HEK293 (cell line): ENCODE measurements around the gene CDK6.

ENCODE experiments used
- CTCF ChIA-PET: fragments of 350-600 bp; formaldehyde crosslinking; extraction: SDS; loops from one replicate; lab custom pipeline; 2021; ENCODE audit warnings: antibody characterized with exemption; lab: Yijun Ruan, JAX
- POLR2A ChIA-PET: fragments of 300-600 bp; formaldehyde crosslinking; extraction: SDS; loops from one replicate; lab custom pipeline; 2020; ENCODE audit warnings: antibody characterized with exemption, inconsistent platforms; lab: Yijun Ruan, JAX
- H3K27ac ChIP-seq: fragments of 200-500 bp; sonication (Bioruptor generic); 2 replicates; pipeline ENCODE4 v1.5.1; 2014; ENCODE audit warnings: low read depth, low read length, control low read depth, inconsistent platforms; ENCODE audit errors: extremely low read depth
- H3K36me3 ChIP-seq, 2 experiments: fragments of 200-500 bp in 1 of 2; sonication (Bioruptor generic) in 1 of 2; 1 replicate in 1 of 2; 2 replicates in 1 of 2; pipeline ENCODE4 v1.5.1; 2014 to 2017; ENCODE audit warnings: inconsistent platforms in 2 of 2, low read length in 2 of 2; ENCODE audit not compliant: control insufficient read depth in 2 of 2, insufficient read depth in 1 of 2
- H3K4me1 ChIP-seq: fragments of 200-500 bp; sonication (Bioruptor generic); 2 replicates; pipeline ENCODE4 v1.5.1; 2014; ENCODE audit warnings: mild to moderate bottlenecking, low read length, inconsistent platforms; ENCODE audit not compliant: control insufficient read depth, insufficient read depth
- H3K4me3 ChIP-seq: 2 replicates; pipeline ENCODE4 v1.5.1; 2011; ENCODE audit warnings: low read depth, mild to moderate bottlenecking, control low read depth, low read length, moderate library complexity
- H3K9me3 ChIP-seq: fragments of 200-500 bp; sonication (Bioruptor generic); 2 replicates; pipeline ENCODE4 v1.5.1; 2014; ENCODE audit warnings: low read depth, low read length, inconsistent platforms; ENCODE audit not compliant: control insufficient read depth, insufficient read depth
- ZEB2 ChIP-seq: fragments of 450-650 bp; formaldehyde crosslinking; IDR thresholded peaks from 2 replicates; pipeline ENCODE4 v1.5.1; 2016; ENCODE audit warnings: missing biosample characterization, missing genetic modification characterization
- ZFHX2 ChIP-seq: fragments of 450-650 bp; formaldehyde crosslinking; conservative IDR thresholded peaks from 2 replicates; pipeline ENCODE4 v1.5.1; 2016; ENCODE audit warnings: missing biosample characterization, missing genetic modification characterization
- ZNF16 ChIP-seq: fragments of 450-650 bp; formaldehyde crosslinking; IDR thresholded peaks from 2 replicates; pipeline ENCODE4 v1.5.1; 2016; ENCODE audit warnings: low read depth, missing biosample characterization, missing genetic modification characterization
- ZNF521 ChIP-seq: fragments of 450-650 bp; formaldehyde crosslinking; IDR thresholded peaks from 2 replicates; pipeline ENCODE4 v1.5.1; 2017; ENCODE audit warnings: missing biosample characterization, mild to moderate bottlenecking, missing genetic modification characterization
- ZNF549 ChIP-seq: fragments of 450-650 bp; IDR thresholded peaks from 2 replicates; pipeline ENCODE4 v1.5.1; 2018; ENCODE audit warnings: missing biosample characterization, missing genetic modification characterization, mild to moderate bottlenecking, inconsistent platforms, moderate library complexity
- ZNF658 ChIP-seq: fragments of 450-650 bp; formaldehyde crosslinking; IDR thresholded peaks from 2 replicates; pipeline ENCODE4; 2016; ENCODE audit warnings: missing biosample characterization, missing genetic modification characterization
- ZNF670 ChIP-seq: fragments of 450-650 bp; formaldehyde crosslinking; IDR thresholded peaks from 2 replicates; pipeline ENCODE4 v1.5.1; 2016; ENCODE audit warnings: missing biosample characterization, missing genetic modification characterization, low read depth
- TF ChIP-seq, protein P1 (sequence below): fragments of 450-650 bp; formaldehyde crosslinking; IDR thresholded peaks from 2 replicates; pipeline ENCODE4 v1.5.1; 2016; ENCODE audit warnings: missing biosample characterization, missing genetic modification characterization
- TF ChIP-seq, protein P2 (sequence below): fragments of 450-650 bp; formaldehyde crosslinking; IDR thresholded peaks from 2 replicates; pipeline ENCODE4 v1.5.1; 2016; ENCODE audit warnings: missing biosample characterization, missing genetic modification characterization
- TF ChIP-seq, protein P3 (sequence below): fragments of 450-650 bp; formaldehyde crosslinking; IDR thresholded peaks from 2 replicates; pipeline ENCODE4 v1.5.1; 2016; ENCODE audit warnings: missing biosample characterization, missing genetic modification characterization, low read depth
- TF ChIP-seq, protein P4 (sequence below): fragments of 450-650 bp; formaldehyde crosslinking; IDR thresholded peaks from 2 replicates; pipeline ENCODE4 v1.5.1; 2016; ENCODE audit warnings: missing biosample characterization, missing genetic modification characterization, borderline replicate concordance
- TF ChIP-seq, protein P5 (sequence below): fragments of 450-650 bp; formaldehyde crosslinking; IDR thresholded peaks from 2 replicates; pipeline ENCODE4 v1.5.1; 2016; ENCODE audit warnings: missing biosample characterization, missing genetic modification characterization
- TF ChIP-seq, protein P6 (sequence below): fragments of 450-650 bp; formaldehyde crosslinking; IDR thresholded peaks from 2 replicates; pipeline ENCODE4 v1.5.1; 2016; ENCODE audit warnings: missing biosample characterization, missing genetic modification characterization, low read depth
- TF ChIP-seq, protein P7 (sequence below): fragments of 450-650 bp; formaldehyde crosslinking; IDR thresholded peaks from 2 replicates; pipeline ENCODE4 v1.5.1; 2016; ENCODE audit warnings: missing biosample characterization, missing genetic modification characterization
- TF ChIP-seq, protein P8 (sequence below): fragments of 450-650 bp; formaldehyde crosslinking; IDR thresholded peaks from 2 replicates; pipeline ENCODE4 v1.5.1; 2017; ENCODE audit warnings: missing biosample characterization, missing genetic modification characterization

The CDK6 gene

DNA sequence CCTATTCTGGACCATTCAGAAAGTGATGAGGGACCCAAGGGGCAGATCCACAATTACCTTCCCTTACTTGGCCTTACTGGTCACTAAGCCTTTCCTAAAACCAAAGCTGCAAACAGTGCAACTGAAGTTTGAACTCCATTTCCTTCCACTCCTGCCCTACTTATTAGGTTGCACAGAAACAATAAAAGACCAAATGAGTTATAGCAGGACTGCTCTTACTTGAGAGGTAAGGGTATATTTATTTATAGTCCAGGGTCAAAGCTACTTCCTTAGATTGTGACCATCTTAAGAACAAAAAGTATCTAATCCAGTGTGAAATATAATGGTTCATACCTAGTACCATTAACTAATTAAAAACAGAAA is 27.0 kb downstream of the CDK6 start:
- ChIA-PET CTCF (interaction anchor here (0.6 to 1.6 kb wide), 3 partner anchors 8 to 24 kb away, joined by 3 to 5 read pairs (median 5); no protein-coding TSS in a partner anchor), POLR2A (no interaction called here)
- Histone ChIP-seq H3K36me3 (no peaks in the 10 kb centered on the region), H3K27ac (no peak overlapping the region), H3K9me3 (no peaks in the 10 kb centered on the region), H3K4me1 (peaks cover 7% of the 10 kb centered on the region), H3K4me3 (no peak overlapping the region)
- TF ChIP-seq ZFHX2 (tag by site-specific recombination) (no peak), ZNF658 (tag by site-specific recombination) (no peak)
- TF ChIP-seq, protein P1, sequence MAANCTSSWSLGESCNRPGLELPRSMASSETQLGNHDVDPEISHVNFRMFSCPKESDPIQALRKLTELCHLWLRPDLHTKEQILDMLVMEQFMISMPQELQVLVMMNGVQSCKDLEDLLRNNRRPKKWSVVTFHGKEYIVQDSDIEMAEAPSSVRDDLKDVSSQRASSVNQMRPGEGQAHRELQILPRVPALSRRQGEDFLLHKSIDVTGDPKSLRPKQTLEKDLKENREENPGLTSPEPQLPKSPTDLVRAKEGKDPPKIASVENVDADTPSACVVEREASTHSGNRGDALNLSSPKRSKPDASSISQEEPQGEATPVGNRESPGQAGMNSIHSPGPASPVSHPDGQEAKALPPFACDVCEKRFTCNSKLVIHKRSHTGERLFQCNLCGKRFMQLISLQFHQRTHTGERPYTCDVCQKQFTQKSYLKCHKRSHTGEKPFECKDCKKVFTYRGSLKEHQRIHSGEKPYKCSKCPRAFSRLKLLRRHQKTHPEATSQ: no peak
- TF ChIP-seq, protein P2, sequence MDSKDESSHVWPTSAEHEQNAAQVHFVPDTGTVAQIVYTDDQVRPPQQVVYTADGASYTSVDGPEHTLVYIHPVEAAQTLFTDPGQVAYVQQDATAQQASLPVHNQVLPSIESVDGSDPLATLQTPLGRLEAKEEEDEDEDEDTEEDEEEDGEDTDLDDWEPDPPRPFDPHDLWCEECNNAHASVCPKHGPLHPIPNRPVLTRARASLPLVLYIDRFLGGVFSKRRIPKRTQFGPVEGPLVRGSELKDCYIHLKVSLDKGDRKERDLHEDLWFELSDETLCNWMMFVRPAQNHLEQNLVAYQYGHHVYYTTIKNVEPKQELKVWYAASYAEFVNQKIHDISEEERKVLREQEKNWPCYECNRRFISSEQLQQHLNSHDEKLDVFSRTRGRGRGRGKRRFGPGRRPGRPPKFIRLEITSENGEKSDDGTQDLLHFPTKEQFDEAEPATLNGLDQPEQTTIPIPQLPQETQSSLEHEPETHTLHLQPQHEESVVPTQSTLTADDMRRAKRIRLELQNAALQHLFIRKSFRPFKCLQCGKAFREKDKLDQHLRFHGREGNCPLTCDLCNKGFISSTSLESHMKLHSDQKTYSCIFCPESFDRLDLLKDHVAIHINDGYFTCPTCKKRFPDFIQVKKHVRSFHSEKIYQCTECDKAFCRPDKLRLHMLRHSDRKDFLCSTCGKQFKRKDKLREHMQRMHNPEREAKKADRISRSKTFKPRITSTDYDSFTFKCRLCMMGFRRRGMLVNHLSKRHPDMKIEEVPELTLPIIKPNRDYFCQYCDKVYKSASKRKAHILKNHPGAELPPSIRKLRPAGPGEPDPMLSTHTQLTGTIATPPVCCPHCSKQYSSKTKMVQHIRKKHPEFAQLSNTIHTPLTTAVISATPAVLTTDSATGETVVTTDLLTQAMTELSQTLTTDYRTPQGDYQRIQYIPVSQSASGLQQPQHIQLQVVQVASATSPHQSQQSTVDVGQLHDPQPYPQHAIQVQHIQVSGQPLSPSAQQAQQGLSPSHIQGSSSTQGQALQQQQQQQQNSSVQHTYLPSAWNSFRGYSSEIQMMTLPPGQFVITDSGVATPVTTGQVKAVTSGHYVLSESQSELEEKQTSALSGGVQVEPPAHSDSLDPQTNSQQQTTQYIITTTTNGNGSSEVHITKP (tag by site-specific recombination): no peak

DNA sequence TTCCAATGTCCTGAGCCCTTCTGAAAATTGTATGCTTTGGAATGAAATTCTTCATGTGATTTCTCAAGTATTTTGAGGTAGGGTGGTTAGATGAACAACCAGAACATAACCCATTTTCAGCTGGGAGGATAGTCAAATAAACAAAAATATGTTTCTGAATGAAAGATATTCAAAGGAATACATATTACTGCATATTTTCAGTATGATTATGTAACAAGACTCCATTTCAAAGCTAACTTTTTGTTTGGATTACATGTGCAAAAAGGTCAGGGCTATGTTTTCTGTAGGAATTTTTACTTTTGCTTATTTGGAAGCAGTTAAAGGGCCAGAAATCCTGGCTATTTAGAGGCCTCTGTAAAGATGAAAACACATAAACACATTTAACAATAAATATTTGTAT is 27.7 kb downstream of the CDK6 start:
- Histone ChIP-seq H3K9me3 (no peaks in the 10 kb centered on the region), H3K4me1 (peaks cover 7% of the 10 kb centered on the region), H3K36me3 (no peaks in the 10 kb centered on the region), H3K27ac (no peak overlapping the region), H3K4me3 (no peak overlapping the region)
- ChIA-PET CTCF (interaction anchor here (1.5 kb wide), 1 partner anchor 25 kb away, joined by 5 read pairs; no protein-coding TSS in a partner anchor), POLR2A (no interaction called here)
- no peak for TF ChIP-seq ZNF549 (tag by site-specific recombination)
- TF ChIP-seq, protein P3, sequence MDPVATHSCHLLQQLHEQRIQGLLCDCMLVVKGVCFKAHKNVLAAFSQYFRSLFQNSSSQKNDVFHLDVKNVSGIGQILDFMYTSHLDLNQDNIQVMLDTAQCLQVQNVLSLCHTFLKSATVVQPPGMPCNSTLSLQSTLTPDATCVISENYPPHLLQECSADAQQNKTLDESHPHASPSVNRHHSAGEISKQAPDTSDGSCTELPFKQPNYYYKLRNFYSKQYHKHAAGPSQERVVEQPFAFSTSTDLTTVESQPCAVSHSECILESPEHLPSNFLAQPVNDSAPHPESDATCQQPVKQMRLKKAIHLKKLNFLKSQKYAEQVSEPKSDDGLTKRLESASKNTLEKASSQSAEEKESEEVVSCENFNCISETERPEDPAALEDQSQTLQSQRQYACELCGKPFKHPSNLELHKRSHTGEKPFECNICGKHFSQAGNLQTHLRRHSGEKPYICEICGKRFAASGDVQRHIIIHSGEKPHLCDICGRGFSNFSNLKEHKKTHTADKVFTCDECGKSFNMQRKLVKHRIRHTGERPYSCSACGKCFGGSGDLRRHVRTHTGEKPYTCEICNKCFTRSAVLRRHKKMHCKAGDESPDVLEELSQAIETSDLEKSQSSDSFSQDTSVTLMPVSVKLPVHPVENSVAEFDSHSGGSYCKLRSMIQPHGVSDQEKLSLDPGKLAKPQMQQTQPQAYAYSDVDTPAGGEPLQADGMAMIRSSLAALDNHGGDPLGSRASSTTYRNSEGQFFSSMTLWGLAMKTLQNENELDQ: no peak
- TF ChIP-seq, protein P4, sequence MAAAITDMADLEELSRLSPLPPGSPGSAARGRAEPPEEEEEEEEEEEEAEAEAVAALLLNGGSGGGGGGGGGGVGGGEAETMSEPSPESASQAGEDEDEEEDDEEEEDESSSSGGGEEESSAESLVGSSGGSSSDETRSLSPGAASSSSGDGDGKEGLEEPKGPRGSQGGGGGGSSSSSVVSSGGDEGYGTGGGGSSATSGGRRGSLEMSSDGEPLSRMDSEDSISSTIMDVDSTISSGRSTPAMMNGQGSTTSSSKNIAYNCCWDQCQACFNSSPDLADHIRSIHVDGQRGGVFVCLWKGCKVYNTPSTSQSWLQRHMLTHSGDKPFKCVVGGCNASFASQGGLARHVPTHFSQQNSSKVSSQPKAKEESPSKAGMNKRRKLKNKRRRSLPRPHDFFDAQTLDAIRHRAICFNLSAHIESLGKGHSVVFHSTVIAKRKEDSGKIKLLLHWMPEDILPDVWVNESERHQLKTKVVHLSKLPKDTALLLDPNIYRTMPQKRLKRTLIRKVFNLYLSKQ (tag by site-specific recombination): no peak
- TF ChIP-seq, protein P5, sequence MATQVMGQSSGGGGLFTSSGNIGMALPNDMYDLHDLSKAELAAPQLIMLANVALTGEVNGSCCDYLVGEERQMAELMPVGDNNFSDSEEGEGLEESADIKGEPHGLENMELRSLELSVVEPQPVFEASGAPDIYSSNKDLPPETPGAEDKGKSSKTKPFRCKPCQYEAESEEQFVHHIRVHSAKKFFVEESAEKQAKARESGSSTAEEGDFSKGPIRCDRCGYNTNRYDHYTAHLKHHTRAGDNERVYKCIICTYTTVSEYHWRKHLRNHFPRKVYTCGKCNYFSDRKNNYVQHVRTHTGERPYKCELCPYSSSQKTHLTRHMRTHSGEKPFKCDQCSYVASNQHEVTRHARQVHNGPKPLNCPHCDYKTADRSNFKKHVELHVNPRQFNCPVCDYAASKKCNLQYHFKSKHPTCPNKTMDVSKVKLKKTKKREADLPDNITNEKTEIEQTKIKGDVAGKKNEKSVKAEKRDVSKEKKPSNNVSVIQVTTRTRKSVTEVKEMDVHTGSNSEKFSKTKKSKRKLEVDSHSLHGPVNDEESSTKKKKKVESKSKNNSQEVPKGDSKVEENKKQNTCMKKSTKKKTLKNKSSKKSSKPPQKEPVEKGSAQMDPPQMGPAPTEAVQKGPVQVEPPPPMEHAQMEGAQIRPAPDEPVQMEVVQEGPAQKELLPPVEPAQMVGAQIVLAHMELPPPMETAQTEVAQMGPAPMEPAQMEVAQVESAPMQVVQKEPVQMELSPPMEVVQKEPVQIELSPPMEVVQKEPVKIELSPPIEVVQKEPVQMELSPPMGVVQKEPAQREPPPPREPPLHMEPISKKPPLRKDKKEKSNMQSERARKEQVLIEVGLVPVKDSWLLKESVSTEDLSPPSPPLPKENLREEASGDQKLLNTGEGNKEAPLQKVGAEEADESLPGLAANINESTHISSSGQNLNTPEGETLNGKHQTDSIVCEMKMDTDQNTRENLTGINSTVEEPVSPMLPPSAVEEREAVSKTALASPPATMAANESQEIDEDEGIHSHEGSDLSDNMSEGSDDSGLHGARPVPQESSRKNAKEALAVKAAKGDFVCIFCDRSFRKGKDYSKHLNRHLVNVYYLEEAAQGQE (tag by site-specific recombination): no peak
- TF ChIP-seq ZNF16 (tag by site-specific recombination): no peak
- TF ChIP-seq, protein P6, sequence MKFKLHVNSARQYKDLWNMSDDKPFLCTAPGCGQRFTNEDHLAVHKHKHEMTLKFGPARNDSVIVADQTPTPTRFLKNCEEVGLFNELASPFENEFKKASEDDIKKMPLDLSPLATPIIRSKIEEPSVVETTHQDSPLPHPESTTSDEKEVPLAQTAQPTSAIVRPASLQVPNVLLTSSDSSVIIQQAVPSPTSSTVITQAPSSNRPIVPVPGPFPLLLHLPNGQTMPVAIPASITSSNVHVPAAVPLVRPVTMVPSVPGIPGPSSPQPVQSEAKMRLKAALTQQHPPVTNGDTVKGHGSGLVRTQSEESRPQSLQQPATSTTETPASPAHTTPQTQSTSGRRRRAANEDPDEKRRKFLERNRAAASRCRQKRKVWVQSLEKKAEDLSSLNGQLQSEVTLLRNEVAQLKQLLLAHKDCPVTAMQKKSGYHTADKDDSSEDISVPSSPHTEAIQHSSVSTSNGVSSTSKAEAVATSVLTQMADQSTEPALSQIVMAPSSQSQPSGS (tag by site-specific recombination): no peak
- TF ChIP-seq ZNF670 (tag by site-specific recombination): no peak
- TF ChIP-seq ZNF521: no peak
- TF ChIP-seq, protein P7, sequence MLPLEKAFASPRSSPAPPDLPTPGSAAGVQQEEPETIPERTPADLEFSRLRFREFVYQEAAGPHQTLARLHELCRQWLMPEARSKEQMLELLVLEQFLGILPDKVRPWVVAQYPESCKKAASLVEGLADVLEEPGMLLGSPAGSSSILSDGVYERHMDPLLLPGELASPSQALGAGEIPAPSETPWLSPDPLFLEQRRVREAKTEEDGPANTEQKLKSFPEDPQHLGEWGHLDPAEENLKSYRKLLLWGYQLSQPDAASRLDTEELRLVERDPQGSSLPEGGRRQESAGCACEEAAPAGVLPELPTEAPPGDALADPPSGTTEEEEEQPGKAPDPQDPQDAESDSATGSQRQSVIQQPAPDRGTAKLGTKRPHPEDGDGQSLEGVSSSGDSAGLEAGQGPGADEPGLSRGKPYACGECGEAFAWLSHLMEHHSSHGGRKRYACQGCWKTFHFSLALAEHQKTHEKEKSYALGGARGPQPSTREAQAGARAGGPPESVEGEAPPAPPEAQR: no peak
- no peak for TF ChIP-seq ZEB2 (tag by site-specific recombination)
- TF ChIP-seq, protein P8, sequence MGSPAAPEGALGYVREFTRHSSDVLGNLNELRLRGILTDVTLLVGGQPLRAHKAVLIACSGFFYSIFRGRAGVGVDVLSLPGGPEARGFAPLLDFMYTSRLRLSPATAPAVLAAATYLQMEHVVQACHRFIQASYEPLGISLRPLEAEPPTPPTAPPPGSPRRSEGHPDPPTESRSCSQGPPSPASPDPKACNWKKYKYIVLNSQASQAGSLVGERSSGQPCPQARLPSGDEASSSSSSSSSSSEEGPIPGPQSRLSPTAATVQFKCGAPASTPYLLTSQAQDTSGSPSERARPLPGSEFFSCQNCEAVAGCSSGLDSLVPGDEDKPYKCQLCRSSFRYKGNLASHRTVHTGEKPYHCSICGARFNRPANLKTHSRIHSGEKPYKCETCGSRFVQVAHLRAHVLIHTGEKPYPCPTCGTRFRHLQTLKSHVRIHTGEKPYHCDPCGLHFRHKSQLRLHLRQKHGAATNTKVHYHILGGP (tag by site-specific recombination): no peak
